Activated naive CD4-positive, alpha-beta T cell treated with anti-CD3 and anti-CD28 coated beads, Interleukin-2, amount 50 U/mL, for 16 hours (primary cell): Measurements from ENCODE around the gene DLG2.
"Not testable (repeated sequence)": the region's sequence is repeated elsewhere in the genome, so short reads cannot be mapped to it uniquely, and the experiment has no call there.

Experiments used
- DNase-seq: peaks from one replicate; pipeline ENCODE4 v3.0.0-alpha.2; 2020

Gene DLG2

GRCh38 chr11:85431319-85431718 is 195.8 kb downstream of the DLG2 start:
- DNase-seq, result no peak

DNA sequence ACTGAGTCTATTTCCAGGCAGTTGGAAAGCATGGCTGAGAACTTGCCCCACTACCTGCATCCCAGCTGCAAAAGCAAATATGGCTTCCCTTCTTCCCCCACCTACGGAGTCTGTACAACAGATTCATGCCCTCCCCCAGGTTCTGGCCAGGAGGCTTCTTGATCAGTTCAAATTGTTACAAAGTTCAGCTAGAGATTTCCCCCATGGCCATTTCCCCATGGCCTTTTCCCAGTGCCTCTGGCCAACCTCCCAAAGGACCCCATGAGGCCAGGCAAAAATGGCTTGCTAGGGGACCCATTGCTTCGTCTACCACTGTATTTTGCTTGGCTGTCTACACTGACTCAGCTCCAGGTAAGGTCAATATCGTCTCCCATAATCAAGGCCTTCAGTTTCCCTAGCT is 203.3 kb downstream of the DLG2 start:
- no peak for DNase-seq

DNA sequence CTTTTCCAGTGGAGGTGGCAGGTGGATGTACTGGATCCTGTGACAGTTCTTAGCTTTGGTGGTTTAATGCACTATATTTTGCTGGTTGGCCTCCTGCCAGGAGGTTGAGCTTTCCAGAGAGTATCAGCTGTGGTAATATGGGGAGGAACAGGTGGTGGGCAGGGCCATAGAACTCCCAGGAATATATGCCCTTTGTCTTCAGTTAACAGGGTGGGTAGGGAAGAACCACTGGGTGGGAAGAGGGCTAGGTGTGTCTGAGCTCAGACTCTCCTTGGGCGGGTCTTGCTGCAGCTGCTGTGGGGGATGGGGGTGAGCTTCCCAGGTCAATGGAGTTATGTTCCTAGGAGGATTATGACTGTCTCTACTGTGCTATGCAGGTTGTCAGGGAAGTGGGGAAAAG is 203.8 kb downstream of the DLG2 start:
- DNase-seq, result no peak

DNA sequence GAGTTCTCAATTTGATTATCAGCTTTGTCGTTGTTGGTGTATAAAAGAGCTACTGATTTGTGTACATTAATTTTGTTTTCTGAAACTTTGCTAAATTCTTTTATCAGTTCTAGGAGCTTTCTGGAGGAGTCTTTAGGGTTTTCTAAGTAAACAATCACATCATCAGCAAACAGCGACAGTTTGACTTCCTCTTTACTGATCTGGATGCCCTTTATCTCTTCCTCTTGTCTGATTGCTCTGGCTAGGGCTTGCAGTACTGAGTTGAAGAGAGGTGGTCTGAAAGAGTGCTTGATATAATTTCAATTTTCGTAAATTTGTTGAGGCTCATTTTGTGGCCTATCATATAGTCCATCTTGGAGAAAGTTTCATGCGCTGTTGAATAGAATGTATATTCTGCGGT is 213.0 kb downstream of the DLG2 start:
- no peak for DNase-seq

- DNase-seq, result no peak
Measured at GRCh38 chr11:85407648-85408047, 219.5 kb downstream of the DLG2 start.

GRCh38 chr11:85406841-85407240 is 220.3 kb downstream of the DLG2 start:
- DNase-seq, result no peak

DNA sequence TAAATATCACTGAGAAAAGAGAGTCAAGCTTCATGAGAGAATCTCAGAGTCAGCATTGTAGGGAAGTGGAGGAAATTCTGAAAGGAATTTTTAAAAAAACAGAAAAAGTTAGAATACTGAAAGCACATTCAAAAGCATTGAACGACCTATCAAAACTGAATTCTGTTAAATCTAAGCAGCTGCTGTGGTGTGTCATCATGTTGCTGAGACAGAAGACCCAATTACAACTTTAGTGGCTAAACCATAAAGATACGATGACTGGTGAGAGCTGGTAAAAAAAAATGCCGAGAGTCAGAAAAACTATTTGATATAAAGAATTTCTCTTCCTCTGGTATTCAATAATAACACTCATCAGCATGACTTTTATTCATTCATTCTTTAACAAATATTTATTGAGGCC is 220.8 kb downstream of the DLG2 start:
- DNase-seq, result no peak

DNA sequence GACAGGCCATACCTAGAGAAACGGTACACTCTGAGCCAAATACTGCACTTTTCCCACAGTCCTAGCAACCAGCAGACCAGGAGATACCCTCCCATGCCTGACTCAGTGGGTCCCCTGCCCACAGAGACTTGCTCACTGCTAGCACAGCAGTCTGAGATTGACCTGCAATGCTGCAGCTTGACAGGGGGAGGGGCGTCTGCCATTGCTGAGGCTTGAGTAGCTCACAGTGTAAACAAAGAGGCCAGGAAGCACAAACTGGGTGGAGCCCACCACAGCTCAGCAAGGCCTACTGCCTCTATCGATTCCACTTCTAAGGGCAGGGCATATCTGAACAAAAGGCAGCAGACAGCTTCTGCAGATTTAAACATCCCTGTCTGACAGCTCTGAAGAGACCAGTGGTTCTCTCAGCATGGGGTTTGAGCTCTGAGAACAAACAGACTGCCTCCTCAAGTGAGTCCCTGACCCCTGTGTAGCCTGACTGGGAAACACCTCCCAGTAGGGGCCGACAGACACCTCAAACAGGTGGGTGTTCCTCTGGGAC is 231.6 kb downstream of the DLG2 start:
- not testable (repeated sequence) for DNase-seq

GRCh38 chr11:85394283-85394682 is 232.9 kb downstream of the DLG2 start:
- DNase-seq, result no peak

- DNase-seq, result no peak
Measured at GRCh38 chr11:85391141-85391540, 236.0 kb downstream of the DLG2 start.

GRCh38 chr11:85385547-85385946 is 241.6 kb downstream of the DLG2 start:
- DNase-seq, result no peak

DNA sequence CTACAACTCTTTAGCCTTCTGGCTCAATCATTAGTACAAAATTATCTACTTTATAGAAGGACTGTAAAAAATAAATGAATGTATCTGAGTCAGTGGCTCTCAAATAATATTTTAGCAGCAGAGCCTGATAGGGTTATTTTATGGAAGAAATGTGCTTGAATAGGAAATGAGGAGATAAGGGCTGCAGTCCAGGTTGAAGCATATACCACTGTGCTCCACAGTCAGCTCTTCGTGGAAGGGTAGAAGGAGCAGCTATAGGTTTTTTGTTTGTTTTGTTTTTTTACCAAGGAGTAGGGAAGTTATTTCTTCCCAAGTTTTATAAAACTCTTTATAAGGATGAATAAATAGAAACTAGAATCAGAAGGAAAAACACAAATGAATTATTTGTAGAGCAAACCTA is 242.0 kb downstream of the DLG2 start:
- DNase-seq, result no peak

GRCh38 chr11:85379066-85379465 is 248.1 kb downstream of the DLG2 start:
- DNase-seq, result no peak

- DNase-seq, result no peak
Measured at GRCh38 chr11:85377901-85378300, 249.2 kb downstream of the DLG2 start.

GRCh38 chr11:85359859-85360258 is 267.3 kb downstream of the DLG2 start:
- DNase-seq, result no peak

DNA sequence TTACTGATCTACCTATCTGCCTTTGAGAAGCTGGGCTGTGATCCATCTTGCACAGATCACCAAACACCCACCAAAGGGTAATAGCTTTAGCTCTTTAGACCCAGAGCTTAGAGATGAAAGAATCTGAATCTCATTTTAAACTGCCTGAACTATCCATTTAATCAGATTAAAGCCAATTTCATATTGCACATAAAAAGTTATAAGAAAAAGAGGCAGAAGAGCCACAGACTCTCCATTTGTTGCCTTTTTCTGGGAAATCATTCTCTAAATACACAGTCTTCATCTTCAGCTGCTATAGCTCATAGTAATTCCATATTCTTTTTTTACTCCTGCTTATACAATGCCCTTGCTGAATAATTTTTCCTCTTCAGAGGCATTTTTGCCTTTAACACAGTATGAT is 271.2 kb downstream of the DLG2 start:
- DNase-seq, result no peak

GRCh38 chr11:85349539-85349938 is 277.6 kb downstream of the DLG2 start:
- not testable (repeated sequence) for DNase-seq

- no peak for DNase-seq
Measured at GRCh38 chr11:85348945-85349344, 278.2 kb downstream of the DLG2 start.

- no peak for DNase-seq
Measured at GRCh38 chr11:85347291-85347690, 279.9 kb downstream of the DLG2 start.

DNA sequence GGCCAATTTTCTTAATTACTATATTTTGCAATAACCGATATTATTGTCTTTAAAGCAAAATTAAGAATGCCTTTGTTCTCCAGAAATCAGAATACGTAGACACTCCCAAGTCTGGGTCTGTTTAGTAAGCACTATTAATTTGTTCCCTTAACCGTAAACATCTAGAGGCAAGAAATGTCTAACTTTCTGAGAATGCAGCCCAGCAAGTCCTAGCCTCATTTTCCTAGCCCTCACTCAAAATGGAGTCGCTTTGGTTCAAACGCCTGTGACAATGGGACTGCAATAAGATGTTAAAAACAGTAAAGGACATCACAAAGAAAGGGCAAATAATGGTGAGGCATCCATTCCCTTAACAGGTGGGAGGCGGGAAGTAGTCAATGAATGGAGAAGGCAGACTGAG is 280.7 kb downstream of the DLG2 start:
- DNase-seq, result no peak

DNA sequence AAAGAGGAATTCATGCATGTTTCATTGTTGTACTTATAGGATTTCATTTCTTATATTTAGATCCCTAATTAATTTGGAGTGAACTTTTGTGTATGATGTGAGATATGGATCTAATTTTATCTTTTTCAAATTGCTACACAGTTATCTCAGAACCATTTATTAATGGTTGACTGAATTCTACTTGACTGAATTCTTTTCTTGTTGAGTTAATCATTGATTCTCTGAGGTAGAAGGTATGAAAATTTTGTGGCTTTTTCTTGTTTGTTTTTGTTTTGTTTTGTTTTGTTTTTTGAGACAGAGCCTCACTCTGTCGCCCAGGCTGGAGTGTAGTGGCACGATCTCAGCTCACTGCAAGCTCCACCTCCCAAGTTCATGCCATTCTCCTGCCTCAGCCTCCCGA is 286.3 kb downstream of the DLG2 start:
- not testable (repeated sequence) for DNase-seq

- DNase-seq, result no peak
Measured at GRCh38 chr11:85318573-85318972, 308.6 kb downstream of the DLG2 start.

DNA sequence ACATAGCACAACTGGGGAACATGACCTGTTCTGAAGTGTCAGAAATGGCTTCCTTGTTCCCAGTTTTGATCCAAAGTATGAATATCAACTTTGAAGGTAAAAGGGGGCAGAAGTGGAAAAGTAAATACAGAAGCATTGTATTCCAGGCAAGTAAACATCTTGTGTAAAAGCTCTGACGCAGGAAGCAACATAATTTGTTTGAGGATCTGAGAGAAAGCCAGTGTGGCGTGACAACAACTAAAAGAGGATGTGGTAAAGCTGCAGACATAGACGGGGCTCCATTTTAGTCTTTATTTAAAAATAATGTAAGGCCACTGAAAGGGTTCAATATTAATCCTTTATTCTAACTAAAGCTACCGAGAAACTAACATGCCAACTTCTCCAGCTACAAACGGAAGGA is 310.2 kb downstream of the DLG2 start:
- DNase-seq, result no peak

- DNase-seq, result no peak
Measured at GRCh38 chr11:85313741-85314140, 313.4 kb downstream of the DLG2 start.

GRCh38 chr11:85310479-85310878 is 316.7 kb downstream of the DLG2 start:
- no peak for DNase-seq

DNA sequence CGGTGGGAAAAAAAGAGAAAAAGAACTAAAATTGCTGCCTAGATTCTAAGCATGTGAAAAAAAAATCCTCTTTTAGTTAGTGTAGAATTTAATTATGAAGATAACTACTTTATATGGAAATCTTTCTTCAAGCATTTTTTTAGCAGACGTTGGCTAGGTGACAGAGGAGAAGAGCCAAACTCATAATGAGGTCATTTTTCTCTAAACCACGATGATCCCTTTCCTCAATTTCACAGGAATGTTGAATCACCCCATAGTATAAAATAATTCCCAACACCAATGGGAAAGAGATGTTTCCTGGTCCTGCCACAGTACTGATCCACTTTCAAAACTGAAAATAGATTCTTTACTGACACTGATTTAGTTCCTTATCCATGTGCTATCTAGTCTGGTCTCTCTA is 319.8 kb downstream of the DLG2 start:
- DNase-seq, result no peak
